ENCODE data around the gene FHAD1. TPM values are rescaled to one million over a fixed set of nuclear protein-coding genes. Genes with fewer than 3 reads are reported as not detected.

The FHAD1 gene
- total RNA-seq, 1 donor = 0.10 TPM

DNA sequence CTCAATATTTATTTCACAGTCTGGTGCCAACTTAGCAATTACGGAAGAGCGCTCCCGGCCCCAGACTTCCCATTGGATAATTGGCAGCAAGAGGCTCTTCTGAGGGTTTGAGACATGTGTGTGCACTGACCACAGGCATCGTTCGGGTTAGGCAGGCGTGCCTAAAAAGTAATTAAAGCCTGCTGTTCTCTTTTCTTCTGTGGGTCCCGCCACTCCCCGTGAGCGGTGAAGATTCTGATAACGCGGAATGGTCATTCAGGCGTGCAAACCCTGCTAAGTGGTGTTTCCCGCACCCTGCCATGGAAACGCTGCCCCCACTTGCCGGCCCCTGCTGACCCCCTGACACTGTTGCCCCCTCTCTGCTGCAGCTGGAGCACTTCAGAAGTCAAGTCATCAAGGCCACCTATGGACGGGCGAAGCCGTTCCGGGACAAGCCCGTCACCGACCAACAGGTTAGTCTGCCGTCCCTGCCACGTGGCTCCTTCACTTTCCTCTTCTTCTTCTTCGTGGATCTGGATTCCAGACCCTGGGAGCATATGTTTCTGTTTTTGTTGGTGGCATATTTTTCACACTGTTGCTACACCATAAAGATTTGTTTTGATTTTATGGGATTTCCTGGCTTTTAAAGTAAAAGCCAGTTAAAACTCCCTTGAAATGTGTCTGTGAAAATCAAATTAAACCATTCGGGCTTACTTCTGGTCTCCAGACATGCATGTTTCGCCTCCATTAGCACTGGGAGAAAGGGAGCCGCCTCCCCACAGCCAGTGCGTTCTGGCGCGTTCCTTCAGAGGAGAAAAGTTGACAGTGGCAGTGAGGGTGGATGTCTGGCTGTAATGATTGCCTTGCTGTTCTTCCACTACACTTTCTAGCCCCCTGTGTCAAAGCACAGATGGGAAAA, 79.9 kb downstream of the FHAD1 start:
- no peaks in the 10 kb centered on the region for H3K9me3 ChIP-seq (ENCODE audit: low read depth, low read length)
- peaks cover 11% of the 10 kb centered on the region for H3K4me1 ChIP-seq (ENCODE audit: insufficient read depth, low read length)
- H3K4me3 ChIP-seq (ENCODE audit: low read length) = no peak overlapping the region
- H3K27me3 ChIP-seq (ENCODE audit: insufficient read depth, low read length) = no peaks in the 10 kb centered on the region

DNA sequence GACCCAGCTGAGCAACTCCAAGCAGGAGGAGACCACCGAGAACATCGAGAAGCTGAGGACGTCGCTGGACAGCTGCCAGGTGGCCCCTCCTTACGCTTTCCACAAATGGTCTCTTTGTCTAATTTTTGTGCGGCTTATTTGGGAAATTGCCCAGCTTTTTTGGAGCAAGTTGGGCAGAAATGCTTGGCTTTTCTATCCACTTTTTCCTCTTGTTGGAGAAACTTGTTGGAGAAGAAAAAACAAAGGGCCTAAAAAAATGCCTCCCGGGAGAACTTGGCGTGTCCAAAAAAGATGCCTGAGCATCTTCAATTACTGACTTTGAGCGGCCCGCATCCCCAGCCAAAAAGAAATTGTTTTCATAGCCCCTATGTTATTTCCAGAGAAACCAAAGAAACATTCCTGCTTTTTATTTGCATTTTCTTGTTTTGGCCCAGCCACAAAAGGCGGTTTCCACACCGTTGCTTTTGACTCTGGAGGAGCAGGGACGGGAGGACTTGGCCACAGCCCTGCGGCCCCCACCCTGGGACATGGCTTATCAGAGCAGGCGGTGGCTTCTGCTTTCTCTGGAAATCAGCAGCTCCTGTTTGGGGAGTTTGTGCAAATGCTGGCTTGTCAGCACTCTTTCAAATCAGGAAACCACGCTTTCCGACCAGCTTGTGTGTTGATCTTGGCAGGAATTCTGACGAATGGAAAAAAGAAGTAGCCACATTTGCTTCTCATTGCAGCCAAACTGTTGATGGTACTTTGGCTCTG, 81.5 kb downstream of the FHAD1 start:
- Histone ChIP-seq H3K9me3 (ENCODE audit: low read depth, low read length) (no peaks in the 10 kb centered on the region), H3K4me3 (ENCODE audit: low read length) (no peak overlapping the region)

DNA sequence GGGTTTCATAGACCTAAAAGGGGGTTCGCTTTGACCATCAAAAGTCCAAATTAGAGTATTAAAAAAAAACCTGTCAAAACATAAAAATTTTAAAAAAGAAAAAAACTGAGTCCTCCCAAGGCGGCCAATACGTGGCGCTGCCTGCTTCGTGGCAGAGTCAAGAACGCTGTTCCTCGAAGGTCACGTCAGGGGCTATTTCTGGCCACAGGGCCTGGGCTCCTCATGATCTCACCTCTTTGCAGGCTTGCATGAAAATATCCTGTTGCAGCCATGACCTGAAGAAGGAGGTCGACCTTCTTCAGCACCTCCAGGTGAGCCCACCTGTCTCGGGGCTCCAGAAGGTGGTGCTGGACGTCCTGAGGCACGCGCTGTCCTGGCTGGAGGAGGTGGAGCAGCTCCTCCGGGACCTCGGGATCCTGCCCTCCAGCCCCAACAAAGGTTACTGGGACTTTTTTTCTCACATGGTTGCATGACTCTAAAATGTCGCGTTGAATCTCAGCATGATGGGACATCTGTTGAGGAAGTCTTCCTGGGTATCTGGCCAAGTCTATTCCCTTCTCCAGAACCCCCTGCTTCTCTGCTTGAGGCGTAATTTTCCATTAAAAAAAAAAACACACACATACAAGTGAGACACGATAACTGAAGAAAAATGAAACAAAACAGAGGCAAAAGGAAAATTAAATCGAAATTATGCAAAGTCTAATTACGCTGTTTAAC, 82.2 kb downstream of the FHAD1 start:
- Histone ChIP-seq H3K4me1 (ENCODE audit: insufficient read depth, low read length) (peaks cover 5% of the 10 kb centered on the region), H3K27me3 (ENCODE audit: insufficient read depth, low read length) (no peaks in the 10 kb centered on the region), H3K9me3 (ENCODE audit: low read depth, low read length) (no peaks in the 10 kb centered on the region), H3K4me3 (ENCODE audit: low read length) (no peak overlapping the region)

More for the DNA sequence above, 81.5 kb downstream of the FHAD1 start:
- Histone ChIP-seq H3K27me3 (ENCODE audit: insufficient read depth, low read length) (no peaks in the 10 kb centered on the region), H3K4me1 (ENCODE audit: insufficient read depth, low read length) (peaks cover 8% of the 10 kb centered on the region)

DNA sequence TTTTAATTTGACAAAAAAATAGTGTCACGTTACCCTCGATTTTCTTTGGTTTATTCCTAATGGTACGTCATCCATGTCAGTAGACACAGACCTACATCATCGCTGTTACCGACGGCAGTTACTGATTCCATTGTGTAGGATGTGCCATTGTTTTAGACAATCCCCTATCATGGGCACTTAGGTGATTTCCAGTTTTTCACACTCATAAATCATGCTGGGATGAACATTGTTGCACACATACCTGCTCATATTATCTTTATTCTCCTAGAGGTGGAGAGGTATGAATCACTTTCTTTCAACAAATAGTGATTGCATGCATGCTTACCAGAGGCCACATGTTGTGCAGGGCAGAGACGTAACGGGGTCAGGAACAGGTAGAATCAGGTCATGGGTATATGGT, 83.0 kb downstream of the FHAD1 start:
- no peaks in the 10 kb centered on the region for H3K9me3 ChIP-seq (ENCODE audit: low read depth, low read length)
- H3K4me1 ChIP-seq (ENCODE audit: insufficient read depth, low read length) = peaks cover 5% of the 10 kb centered on the region
- H3K27me3 ChIP-seq (ENCODE audit: insufficient read depth, low read length) = no peaks in the 10 kb centered on the region
- no peak overlapping the region for H3K4me3 ChIP-seq (ENCODE audit: low read length)

DNA sequence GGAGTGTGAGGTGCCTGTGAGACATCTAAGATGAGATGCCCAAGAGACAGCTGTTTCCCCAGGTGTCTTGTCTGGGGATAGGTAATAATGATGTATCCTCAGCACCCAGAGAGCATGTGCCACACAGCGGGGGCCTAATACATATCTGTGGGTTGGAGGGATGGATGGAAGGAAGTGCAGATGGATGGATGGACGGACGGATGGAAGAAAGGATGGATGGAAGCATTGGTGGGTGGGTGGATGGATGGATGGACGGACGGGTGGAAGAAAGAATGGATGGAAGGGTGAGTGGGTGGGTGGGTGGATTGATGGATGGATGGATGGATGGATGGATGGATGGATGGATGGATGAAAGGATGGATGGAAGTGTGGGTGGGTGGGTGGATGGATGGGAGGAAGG, 84.2 kb downstream of the FHAD1 start:
- H3K27me3 ChIP-seq (ENCODE audit: insufficient read depth, low read length) = no peaks in the 10 kb centered on the region
- no peak overlapping the region for H3K4me3 ChIP-seq (ENCODE audit: low read length)
- no peaks in the 10 kb centered on the region for H3K9me3 ChIP-seq (ENCODE audit: low read depth, low read length)
- H3K4me1 ChIP-seq (ENCODE audit: insufficient read depth, low read length) = peaks cover 5% of the 10 kb centered on the region

DNA sequence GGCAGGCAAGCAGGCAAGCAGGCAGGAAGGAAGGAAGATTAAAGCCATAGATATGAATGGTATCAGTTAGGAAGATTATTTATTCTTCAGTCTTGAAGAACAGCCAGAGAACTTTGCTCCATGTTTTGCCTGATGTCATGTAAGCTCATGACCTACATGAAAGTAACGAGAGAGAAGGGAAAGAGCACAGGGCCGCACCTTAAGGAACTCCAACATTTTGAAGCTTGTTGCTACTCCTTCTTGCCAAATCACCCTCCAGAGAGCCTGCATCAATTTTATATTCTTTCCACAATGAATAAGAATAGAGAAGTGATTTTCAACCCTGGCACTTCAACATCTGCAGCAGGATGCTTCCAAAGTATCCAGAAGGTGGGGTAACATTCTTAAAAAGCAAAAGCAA, 84.7 kb downstream of the FHAD1 start:
- H3K4me3 ChIP-seq (ENCODE audit: low read length) = no peak overlapping the region
- no peaks in the 10 kb centered on the region for H3K27me3 ChIP-seq (ENCODE audit: insufficient read depth, low read length)
- H3K4me1 ChIP-seq (ENCODE audit: insufficient read depth, low read length) = peaks cover 5% of the 10 kb centered on the region
- no peaks in the 10 kb centered on the region for H3K9me3 ChIP-seq (ENCODE audit: low read depth, low read length)

DNA sequence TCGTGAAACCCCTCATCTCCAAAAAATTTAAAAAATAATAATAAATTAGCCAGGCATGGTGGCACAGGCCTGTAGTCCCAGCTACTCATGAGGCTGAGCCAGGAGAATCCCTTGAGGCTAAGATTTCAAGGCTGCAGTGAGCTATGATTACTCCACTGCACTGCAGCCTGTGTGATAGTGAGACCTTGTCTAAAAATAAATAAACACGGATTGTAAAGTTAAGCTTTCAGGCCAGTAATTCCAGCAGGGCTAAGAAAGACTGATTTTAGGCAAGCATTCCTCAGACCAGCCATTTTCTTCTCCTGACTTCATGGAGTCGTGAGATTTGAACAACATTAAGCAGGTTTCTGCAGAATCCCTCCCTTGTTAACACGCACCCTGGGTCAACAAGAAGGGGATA, 85.5 kb downstream of the FHAD1 start:
- Histone ChIP-seq H3K4me1 (ENCODE audit: insufficient read depth, low read length) (peaks cover 5% of the 10 kb centered on the region), H3K27me3 (ENCODE audit: insufficient read depth, low read length) (no peaks in the 10 kb centered on the region), H3K9me3 (ENCODE audit: low read depth, low read length) (no peaks in the 10 kb centered on the region), H3K4me3 (ENCODE audit: low read length) (no peak overlapping the region)

DNA sequence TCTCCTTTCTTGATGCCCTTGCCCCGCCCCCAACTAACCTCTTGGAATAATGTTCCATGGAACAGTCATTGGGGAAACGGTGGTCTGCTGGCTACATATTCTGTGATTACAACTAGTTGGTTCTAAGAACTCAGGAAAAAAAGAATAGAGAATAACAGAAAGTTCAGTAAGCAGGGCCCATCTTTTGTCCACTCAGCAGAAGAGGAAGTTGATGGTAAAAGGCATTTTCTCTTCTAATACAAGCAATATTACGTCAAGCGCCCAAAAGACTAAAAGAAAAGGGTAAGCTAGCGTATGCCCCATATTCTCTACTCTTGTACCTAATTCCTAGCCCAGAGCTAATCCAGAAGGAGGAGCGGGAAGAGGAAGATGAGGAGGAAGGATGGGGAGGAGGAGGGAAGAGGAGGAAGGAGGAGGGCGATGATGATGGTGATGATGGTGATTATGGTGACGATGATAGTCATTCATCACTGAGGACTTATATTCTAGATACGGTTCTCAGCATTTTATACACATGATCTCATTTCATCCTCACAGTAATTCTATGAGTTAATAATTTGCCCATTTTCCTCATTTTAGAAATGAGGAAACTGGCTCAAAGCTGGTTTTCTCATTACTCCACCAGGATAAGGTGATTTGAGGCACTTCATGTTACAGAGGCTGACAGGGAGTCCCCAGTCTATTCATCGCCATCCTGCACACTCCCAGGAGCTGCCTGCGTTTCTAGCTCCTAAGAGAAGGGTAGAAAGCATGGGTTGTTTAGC, 86.1 kb downstream of the FHAD1 start:
- Histone ChIP-seq H3K4me1 (ENCODE audit: insufficient read depth, low read length) (peaks cover 5% of the 10 kb centered on the region), H3K27me3 (ENCODE audit: insufficient read depth, low read length) (no peaks in the 10 kb centered on the region), H3K9me3 (ENCODE audit: low read depth, low read length) (no peaks in the 10 kb centered on the region), H3K4me3 (ENCODE audit: low read length) (no peak overlapping the region)

DNA sequence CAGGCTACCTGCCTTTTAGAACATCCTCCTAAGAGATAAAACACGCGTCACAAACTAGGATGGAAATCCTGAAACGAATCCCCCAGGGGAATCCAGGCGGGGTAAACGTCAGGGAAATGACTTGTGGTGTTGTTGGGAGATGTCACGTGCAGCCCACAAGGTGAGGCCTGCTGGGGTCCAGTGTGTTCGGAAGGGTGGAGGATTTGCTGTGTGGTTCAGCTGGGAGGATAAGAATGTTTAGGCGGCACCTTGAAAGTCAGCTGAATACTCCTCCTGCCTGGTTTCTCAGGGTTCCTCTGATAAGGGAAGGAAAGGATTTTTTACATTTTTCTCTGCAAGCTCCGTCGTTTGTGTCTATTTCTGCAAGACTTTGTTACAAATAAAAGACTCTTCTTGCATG, 88.0 kb downstream of the FHAD1 start:
- H3K9me3 ChIP-seq (ENCODE audit: low read depth, low read length) = no peaks in the 10 kb centered on the region
- H3K27me3 ChIP-seq (ENCODE audit: insufficient read depth, low read length) = no peaks in the 10 kb centered on the region
- H3K4me1 ChIP-seq (ENCODE audit: insufficient read depth, low read length) = no peaks in the 10 kb centered on the region
- no peak overlapping the region for H3K4me3 ChIP-seq (ENCODE audit: low read length)

DNA sequence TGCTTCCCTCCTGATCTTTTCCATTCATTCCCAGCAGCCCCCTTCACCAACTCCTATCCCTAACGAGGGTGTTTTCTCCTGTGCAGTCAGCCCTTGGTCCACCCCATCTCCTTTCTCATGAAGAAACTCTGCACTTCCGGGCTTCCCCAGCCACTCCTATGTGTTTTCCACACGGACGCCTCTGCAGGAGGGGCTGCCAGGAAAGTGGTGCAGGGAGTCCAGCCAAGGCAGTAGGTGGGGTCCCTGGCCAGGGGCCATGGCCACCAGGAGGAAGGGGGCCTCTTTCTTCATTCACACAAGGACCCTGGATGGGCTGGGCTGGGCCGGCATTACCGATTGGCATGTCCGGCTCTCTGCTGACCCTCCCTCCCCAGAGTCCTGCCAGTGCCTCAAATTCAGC, 89.8 kb downstream of the FHAD1 start:
- H3K9me3 ChIP-seq (ENCODE audit: low read depth, low read length) = no peaks in the 10 kb centered on the region
- no peaks in the 10 kb centered on the region for H3K27me3 ChIP-seq (ENCODE audit: insufficient read depth, low read length)
- H3K4me3 ChIP-seq (ENCODE audit: low read length) = no peak overlapping the region
- H3K4me1 ChIP-seq (ENCODE audit: insufficient read depth, low read length) = peaks cover 14% of the 10 kb centered on the region

DNA sequence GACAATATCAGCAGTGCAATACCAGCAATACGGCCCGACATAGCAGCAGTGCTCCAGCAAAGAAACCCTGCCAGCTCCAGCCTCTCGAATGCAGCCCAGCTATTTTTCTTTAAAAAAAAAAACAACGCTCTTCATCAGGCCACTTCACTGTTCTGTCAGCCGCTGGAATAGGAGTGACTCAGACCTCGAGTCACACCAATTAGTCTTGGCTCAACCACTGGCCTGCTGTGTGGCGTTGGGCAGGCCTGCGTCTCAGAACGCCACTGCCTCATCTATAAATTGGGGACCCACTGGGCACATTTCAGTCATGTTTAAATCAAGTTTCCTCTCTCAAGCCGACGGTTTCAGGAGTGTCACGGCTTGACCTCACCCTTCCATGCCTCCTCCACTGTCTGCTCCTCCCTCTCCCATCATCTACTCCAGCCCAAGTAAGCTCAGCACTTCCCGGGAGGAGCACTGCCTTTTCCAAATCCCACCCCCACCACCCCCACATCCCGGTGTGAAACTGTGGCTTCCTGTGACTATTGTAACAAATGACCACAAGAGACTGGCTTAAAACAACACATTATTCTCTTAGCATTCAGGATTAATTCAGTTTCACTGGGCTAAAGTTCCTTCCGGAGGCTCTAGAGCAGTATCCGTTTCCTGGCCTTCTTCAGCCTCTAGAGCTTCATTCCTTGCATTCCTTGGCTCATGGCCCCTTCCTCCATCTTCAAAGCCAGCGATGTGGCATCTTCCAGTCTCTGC, 90.8 kb downstream of the FHAD1 start:
- H3K27me3 ChIP-seq (ENCODE audit: insufficient read depth, low read length) = no peaks in the 10 kb centered on the region
- peaks cover 23% of the 10 kb centered on the region for H3K4me1 ChIP-seq (ENCODE audit: insufficient read depth, low read length)
- no peaks in the 10 kb centered on the region for H3K9me3 ChIP-seq (ENCODE audit: low read depth, low read length)

DNA sequence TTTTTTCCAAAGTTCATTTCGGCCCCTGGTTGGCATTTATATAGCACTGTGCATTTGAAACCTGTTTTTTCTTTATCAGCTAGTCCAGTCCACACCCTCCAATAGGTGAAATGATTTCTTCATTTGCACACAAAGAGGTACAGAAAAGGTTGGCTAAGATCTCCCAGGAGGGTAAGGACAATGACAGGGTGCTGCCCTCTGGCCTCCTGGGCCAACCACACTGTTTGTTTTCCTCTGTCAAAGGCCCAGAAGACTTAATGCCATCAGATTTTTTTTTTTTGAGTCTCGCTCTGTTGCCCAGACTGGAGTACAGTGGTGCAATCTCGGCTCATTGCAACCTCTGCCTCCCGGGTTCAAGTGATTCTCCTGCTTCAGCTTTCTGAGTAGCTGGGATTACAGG, 92.5 kb downstream of the FHAD1 start:
- Histone ChIP-seq H3K27me3 (ENCODE audit: insufficient read depth, low read length) (no peaks in the 10 kb centered on the region), H3K4me3 (ENCODE audit: low read length) (no peak overlapping the region), H3K4me1 (ENCODE audit: insufficient read depth, low read length) (peaks cover 41% of the 10 kb centered on the region), H3K9me3 (ENCODE audit: low read depth, low read length) (no peaks in the 10 kb centered on the region)

More for the DNA sequence above, 90.8 kb downstream of the FHAD1 start:
- H3K4me3 ChIP-seq (ENCODE audit: low read length) = no peak overlapping the region

DNA sequence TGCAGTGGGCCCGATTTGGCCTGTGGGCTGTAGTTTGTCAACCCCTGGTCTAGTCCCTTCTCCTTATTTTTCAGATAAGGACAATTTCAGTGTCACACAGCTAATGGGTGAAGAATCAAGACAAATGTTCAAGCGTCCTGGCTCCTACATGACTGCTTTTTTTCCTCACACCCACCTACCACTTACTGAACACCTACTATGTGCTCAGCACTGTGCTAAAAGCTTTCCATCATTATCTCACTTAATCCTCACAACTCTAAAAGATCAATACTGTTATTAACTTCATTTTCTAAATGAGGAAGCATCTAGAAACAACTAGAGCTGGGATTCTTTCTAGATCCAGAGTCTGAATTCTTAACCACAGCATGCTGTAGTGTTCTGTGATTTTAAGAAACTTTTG, 94.2 kb downstream of the FHAD1 start:
- Histone ChIP-seq H3K4me1 (ENCODE audit: insufficient read depth, low read length) (peaks cover 57% of the 10 kb centered on the region), H3K27me3 (ENCODE audit: insufficient read depth, low read length) (no peaks in the 10 kb centered on the region), H3K4me3 (ENCODE audit: low read length) (no peak overlapping the region), H3K9me3 (ENCODE audit: low read depth, low read length) (no peaks in the 10 kb centered on the region)

Measured in mononuclear cell (primary cell).